HFFc6 (cell line): ENCODE measurements around the gene OR10H1. TPM values are rescaled to one million over a fixed set of nuclear protein-coding genes. Genes with fewer than 3 reads are reported as not detected.
"Not testable (repeated sequence)": the region's sequence is repeated elsewhere in the genome, so short reads cannot be mapped to it uniquely, and the experiment has no call there.

ENCODE experiments used
- DNase-seq: peaks from one replicate; pipeline ENCODE4 v3.0.0-alpha.2; 2018
- H3K27ac Mint-ChIP-seq: 2 replicates; pipeline ENCODE4 v1.8.0; 2020; ENCODE audit warnings: mild to moderate bottlenecking, mixed read lengths
- H3K27me3 Mint-ChIP-seq: 2 replicates; pipeline ENCODE4 v1.8.0; 2021; ENCODE audit warnings: mild to moderate bottlenecking, moderate library complexity, mixed read lengths; ENCODE audit not compliant: insufficient read depth
- H3K36me3 Mint-ChIP-seq: 2 replicates; pipeline ENCODE4 v1.8.0; 2021; ENCODE audit warnings: low read depth, mixed read lengths
- H3K4me1 Mint-ChIP-seq: 2 replicates; pipeline ENCODE4 v1.8.0; 2020; ENCODE audit warnings: low read depth, mixed read lengths
- H3K4me3 Mint-ChIP-seq: 2 replicates; pipeline ENCODE4 v1.8.0; 2020; ENCODE audit warnings: mild to moderate bottlenecking, moderate library complexity, mixed read lengths
- H3K9me3 Mint-ChIP-seq: 2 replicates; pipeline ENCODE4 v1.8.0; 2020; ENCODE audit warnings: mild to moderate bottlenecking, mixed read lengths
- total RNA-seq, 6 experiments: library from RNA; stranded (reverse); fragmentation: NEBNext Ultra II Directional; extraction: Animal tissue kit (Norgen Biotek cat#: 25700); gene quantifications; 2 replicates in 1 of 6; 3 replicates in 5 of 6; pipeline ENCODE4 v1.2.3, GENCODE V29; 2021
- TF ChIP-seq, protein P1 (sequence below): fragments of 200-600 bp; sonication (generic); IDR thresholded peaks from 2 replicates; pipeline ENCODE4 v1.5.0; 2021; ENCODE audit warnings: antibody characterized with exemption, mild to moderate bottlenecking

OR10H1 gene
- total RNA-seq, 6 experiments from 2014 or later, result not detected

DNA sequence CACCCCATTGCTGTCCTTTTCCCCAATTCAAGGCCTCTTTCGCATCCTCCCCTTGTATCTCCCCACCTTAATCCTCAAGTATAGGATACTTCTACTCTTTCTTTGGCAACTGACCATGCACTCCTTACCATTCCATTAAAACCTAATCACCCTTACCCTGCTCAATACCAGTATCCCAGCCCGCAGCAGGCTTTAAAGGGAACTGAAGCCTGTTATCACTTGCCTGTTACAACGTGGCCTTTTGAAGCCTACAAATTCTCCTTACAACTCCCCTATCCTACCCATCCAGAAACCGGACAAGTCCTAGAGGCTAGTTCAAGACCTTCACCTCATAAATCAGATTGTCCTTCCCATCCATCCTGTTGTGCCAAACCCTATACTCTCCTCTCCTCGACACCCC is 16.2 kb upstream of the OR10H1 start:
- Mint-ChIP-seq H3K36me3 (0 out of 2 replicates have a peak, but pooled peaks cover 4% of the 10 kb centered on the region), H3K4me1 (peaks cover 8% of the 10 kb centered on the region), H3K9me3 (peaks cover 12% of the 10 kb centered on the region; the same call in 1 of the 2 replicates), H3K27me3 (no peaks in the 10 kb centered on the region; the same call in 1 of the 2 replicates), H3K27ac (no peak overlapping the region), H3K4me3 (no peak overlapping the region)
- DNase-seq, result no peak
- TF ChIP-seq, protein P1, sequence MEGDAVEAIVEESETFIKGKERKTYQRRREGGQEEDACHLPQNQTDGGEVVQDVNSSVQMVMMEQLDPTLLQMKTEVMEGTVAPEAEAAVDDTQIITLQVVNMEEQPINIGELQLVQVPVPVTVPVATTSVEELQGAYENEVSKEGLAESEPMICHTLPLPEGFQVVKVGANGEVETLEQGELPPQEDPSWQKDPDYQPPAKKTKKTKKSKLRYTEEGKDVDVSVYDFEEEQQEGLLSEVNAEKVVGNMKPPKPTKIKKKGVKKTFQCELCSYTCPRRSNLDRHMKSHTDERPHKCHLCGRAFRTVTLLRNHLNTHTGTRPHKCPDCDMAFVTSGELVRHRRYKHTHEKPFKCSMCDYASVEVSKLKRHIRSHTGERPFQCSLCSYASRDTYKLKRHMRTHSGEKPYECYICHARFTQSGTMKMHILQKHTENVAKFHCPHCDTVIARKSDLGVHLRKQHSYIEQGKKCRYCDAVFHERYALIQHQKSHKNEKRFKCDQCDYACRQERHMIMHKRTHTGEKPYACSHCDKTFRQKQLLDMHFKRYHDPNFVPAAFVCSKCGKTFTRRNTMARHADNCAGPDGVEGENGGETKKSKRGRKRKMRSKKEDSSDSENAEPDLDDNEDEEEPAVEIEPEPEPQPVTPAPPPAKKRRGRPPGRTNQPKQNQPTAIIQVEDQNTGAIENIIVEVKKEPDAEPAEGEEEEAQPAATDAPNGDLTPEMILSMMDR, result no peak

DNA sequence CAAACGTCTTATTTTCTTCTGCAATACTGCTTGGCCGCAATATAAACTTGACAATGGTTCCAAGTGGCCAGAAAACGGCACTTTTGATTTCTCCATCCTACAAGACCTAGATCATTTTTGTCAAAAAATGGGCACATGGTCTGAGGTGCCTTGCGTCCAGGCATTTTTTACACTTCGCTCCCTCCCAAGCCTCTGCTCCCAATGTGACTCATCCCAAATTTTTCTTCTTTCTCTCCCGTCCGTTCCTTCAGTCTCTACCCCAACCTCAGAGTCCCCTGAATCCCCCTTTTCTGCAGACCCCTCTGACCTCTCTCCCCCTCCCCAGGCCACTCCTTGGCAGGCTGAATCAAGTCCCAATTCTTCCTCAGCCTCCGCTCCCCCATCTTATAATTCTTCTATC is 14.3 kb upstream of the OR10H1 start:
- Mint-ChIP-seq H3K4me1 (no peaks in the 10 kb centered on the region), H3K9me3 (peaks cover 13% of the 10 kb centered on the region; the same call in 1 of the 2 replicates), H3K27ac (no peak overlapping the region), H3K4me3 (no peak overlapping the region), H3K27me3 (no peaks in the 10 kb centered on the region), H3K36me3 (no peaks in the 10 kb centered on the region)
- DNase-seq, result no peak
- TF ChIP-seq, protein P1, result no peak

DNA sequence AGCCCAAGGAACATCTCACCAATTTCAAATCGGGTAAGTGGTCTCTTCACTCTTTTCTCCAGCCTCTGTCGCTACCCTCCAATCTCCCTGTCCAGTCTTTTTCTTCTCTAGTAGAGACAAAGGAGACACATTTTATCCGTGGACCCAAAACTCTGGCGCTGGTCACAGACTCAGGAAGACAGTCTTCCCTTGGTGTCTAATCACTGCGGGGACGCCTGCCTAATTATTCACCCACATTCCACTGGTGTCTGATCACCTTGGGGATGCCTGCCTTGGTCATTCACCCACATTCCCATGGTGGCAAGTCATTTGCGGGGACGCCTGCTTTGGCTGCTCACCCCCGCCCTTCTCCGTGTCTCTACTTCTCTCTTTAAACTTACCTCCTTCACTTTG is 13.8 kb upstream of the OR10H1 start:
- DNase-seq, result no peak
- H3K36me3 Mint-ChIP-seq, result no peaks in the 10 kb centered on the region
- H3K9me3 Mint-ChIP-seq, result peaks cover 16% of the 10 kb centered on the region; the same call in 1 of the 2 replicates
- no peaks in the 10 kb centered on the region for H3K27me3 Mint-ChIP-seq
- no peaks in the 10 kb centered on the region for H3K4me1 Mint-ChIP-seq
- no peak overlapping the region for H3K27ac Mint-ChIP-seq
- TF ChIP-seq, protein P1, result no peak
- no peak overlapping the region for H3K4me3 Mint-ChIP-seq

DNA sequence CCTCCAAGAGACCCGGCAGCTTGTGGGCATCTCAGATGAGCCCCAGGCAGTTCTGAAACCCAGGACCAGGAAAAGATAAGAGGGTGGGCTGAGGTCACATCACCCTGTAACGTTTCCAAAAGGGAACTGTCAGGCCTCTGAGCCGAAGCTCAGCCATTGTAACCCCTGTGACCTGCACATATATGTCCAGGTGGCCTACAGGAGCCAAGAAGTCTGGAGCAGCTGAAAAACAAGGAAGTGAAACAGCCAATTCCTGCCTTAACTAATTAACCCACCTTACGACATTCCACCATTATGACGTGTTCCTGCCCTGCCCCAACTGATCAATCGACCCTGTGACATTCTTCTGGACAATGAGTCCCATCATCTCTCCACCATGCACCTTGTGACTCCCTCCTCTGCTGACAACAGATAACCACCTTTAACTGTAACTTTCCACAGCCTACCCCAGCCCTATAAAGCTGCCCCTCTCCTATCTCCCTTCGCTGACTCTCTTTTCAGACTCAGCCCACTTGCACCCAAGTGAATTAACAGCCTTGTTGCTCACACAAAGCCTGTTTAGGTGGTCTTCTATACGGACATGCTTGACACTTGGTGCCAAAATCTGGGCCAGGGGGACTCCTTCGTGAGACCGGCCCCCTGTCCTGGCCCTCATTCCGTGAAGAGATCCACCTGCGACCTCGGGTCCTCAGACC is 13.3 kb upstream of the OR10H1 start:
- H3K9me3 Mint-ChIP-seq, result peaks cover 16% of the 10 kb centered on the region; the same call in 1 of the 2 replicates
- not testable (repeated sequence) for H3K36me3 Mint-ChIP-seq, H3K27ac Mint-ChIP-seq, DNase-seq, H3K27me3 Mint-ChIP-seq, H3K4me1 Mint-ChIP-seq, H3K4me3 Mint-ChIP-seq

DNA sequence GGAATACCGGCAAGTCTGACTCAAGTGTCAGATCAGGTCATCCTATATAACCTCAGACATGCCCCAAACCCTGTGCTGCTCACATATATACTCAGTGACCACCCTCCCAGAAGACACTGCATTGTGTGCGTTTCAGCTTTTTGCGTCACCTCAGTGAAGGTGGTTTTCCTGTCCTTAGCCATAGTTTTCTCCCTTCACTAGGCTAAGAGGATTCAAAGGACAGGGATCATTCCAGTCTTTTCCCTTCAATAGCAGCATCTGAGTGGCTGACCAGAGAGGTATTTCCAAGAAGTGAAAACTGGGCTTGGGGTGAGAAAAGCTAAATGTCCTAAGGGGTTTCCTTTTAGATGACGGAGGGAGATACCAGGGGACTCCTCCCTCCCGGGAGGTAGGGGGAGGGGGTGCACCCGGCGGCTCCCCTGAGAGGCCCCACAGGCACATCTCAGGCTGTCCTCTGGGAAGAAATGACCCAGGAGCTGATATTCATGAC is 12.7 kb upstream of the OR10H1 start:
- Mint-ChIP-seq H3K4me3 (no peak overlapping the region), H3K36me3 (no peaks in the 10 kb centered on the region), H3K27me3 (no peaks in the 10 kb centered on the region), H3K27ac (no peak overlapping the region), H3K9me3 (peaks cover 16% of the 10 kb centered on the region; the same call in 1 of the 2 replicates), H3K4me1 (no peaks in the 10 kb centered on the region)
- TF ChIP-seq, protein P1, result no peak
- no peak for DNase-seq

DNA sequence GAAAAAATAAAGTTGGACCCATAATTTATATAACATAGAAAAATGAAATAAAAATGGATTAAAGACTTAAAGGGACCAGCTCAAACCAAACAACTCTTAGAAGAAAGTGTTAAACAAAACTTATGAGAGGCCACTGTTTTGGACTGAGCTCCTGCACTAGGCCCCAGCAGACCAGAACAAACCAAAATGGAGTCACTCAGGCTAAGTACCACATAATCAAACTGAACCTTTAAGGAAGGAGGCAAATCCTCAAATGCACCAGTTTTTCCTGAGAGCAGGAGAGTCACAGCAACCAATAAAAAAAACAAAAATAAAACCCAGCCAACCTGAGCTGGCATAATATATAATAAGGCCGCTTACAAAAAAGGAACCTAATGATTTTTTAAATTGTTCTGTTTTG is 10.3 kb upstream of the OR10H1 start:
- TF ChIP-seq, protein P1, result no peak
- Mint-ChIP-seq H3K4me3 (no peak overlapping the region), H3K27ac (no peak overlapping the region), H3K9me3 (peaks cover 20% of the 10 kb centered on the region; the same call in 1 of the 2 replicates), H3K4me1 (no peaks in the 10 kb centered on the region), H3K36me3 (no peaks in the 10 kb centered on the region), H3K27me3 (no peaks in the 10 kb centered on the region)
- no peak for DNase-seq
